ENCODE measurements around the gene BASP1. TPM values are rescaled to one million over a fixed set of nuclear protein-coding genes. Genes with fewer than 3 reads are reported as not detected.
"Not testable (repeated sequence)": the region's sequence is repeated elsewhere in the genome, so short reads cannot be mapped to it uniquely, and the experiment has no call there.

Gene BASP1
- polyA plus RNA-seq, 4 donors, result 56.7 to 87.3 (median 85.9) TPM

- DNase-seq (ENCODE audit: low read depth in 4 of 4, low spot score in 3 of 4), result no peak
Observed at GRCh38 chr5:17249029-17249634, 31.7 kb downstream of the BASP1 start.

GRCh38 chr5:17249841-17250240 is 32.4 kb downstream of the BASP1 start:
- not testable (repeated sequence) for DNase-seq (ENCODE audit: low read depth in 4 of 4, low spot score in 3 of 4)

GRCh38 chr5:17252543-17252942 is 35.1 kb downstream of the BASP1 start:
- DNase-seq (ENCODE audit: low read depth in 4 of 4, low spot score in 3 of 4), result no peak

GRCh38 chr5:17255471-17256021 is 38.1 kb downstream of the BASP1 start:
- no peak for DNase-seq (ENCODE audit: low read depth in 4 of 4, low spot score in 3 of 4)

- no peak for DNase-seq (ENCODE audit: low read depth in 4 of 4, low spot score in 3 of 4)
Observed at GRCh38 chr5:17256171-17256570, 38.7 kb downstream of the BASP1 start.

- no peak for DNase-seq (ENCODE audit: low read depth in 4 of 4, low spot score in 3 of 4)
Observed at GRCh38 chr5:17256839-17257238, 39.4 kb downstream of the BASP1 start.

GRCh38 chr5:17257705-17258273 is 40.4 kb downstream of the BASP1 start:
- DNase-seq (ENCODE audit: low read depth in 4 of 4, low spot score in 3 of 4), result no peak

- no peak for DNase-seq (ENCODE audit: low read depth in 4 of 4, low spot score in 3 of 4)
Observed at GRCh38 chr5:17258431-17258830, 41.0 kb downstream of the BASP1 start.

GRCh38 chr5:17259012-17259411 is 41.6 kb downstream of the BASP1 start:
- DNase-seq (ENCODE audit: low read depth in 4 of 4, low spot score in 3 of 4), result not testable (repeated sequence)

- no peak for DNase-seq (ENCODE audit: low read depth in 4 of 4, low spot score in 3 of 4)
Observed at GRCh38 chr5:17259630-17260257, 42.3 kb downstream of the BASP1 start.

GRCh38 chr5:17260549-17260948 is 43.1 kb downstream of the BASP1 start:
- no peak for DNase-seq (ENCODE audit: low read depth in 4 of 4, low spot score in 3 of 4)

- no peak for DNase-seq (ENCODE audit: low read depth in 4 of 4, low spot score in 3 of 4)
Observed at GRCh38 chr5:17261075-17261474, 43.6 kb downstream of the BASP1 start.

GRCh38 chr5:17265041-17265440 is 47.6 kb downstream of the BASP1 start:
- no peak for DNase-seq (ENCODE audit: low read depth in 4 of 4, low spot score in 3 of 4)

- no peak for DNase-seq (ENCODE audit: low read depth in 4 of 4, low spot score in 3 of 4)
Observed at GRCh38 chr5:17267106-17267505, 49.7 kb downstream of the BASP1 start.

- no peak for DNase-seq (ENCODE audit: low read depth in 4 of 4, low spot score in 3 of 4)
Observed at GRCh38 chr5:17269201-17269600, 51.8 kb downstream of the BASP1 start.

- DNase-seq (ENCODE audit: low read depth in 4 of 4, low spot score in 3 of 4), result no peak
Observed at GRCh38 chr5:17272111-17272510, 54.7 kb downstream of the BASP1 start.

- no peak for DNase-seq (ENCODE audit: low read depth in 4 of 4, low spot score in 3 of 4)
Observed at GRCh38 chr5:17275289-17276158, 58.1 kb downstream of the BASP1 start.

- DNase-seq (ENCODE audit: low read depth in 4 of 4, low spot score in 3 of 4), result no peak
Observed at GRCh38 chr5:17276445-17276844, 59.0 kb downstream of the BASP1 start.

GRCh38 chr5:17277907-17278306 is 60.5 kb downstream of the BASP1 start:
- no peak for DNase-seq (ENCODE audit: low read depth in 4 of 4, low spot score in 3 of 4)

- no peak for DNase-seq (ENCODE audit: low read depth in 4 of 4, low spot score in 3 of 4)
Observed at GRCh38 chr5:17278931-17279330, 61.5 kb downstream of the BASP1 start.

GRCh38 chr5:17279487-17279886 is 62.1 kb downstream of the BASP1 start:
- DNase-seq (ENCODE audit: low read depth in 4 of 4, low spot score in 3 of 4), result no peak

Data from left renal pelvis (tissue), 4 donors.